Suprapubic skin (tissue), 4 donors: ENCODE measurements around the gene RPL10A. TPM values are rescaled to one million over a fixed set of nuclear protein-coding genes. Genes with fewer than 3 reads are reported as not detected.
"Not testable (repeated sequence)": the region's sequence is repeated elsewhere in the genome, so short reads cannot be mapped to it uniquely, and the experiment has no call there.

Source experiments
- DNase-seq, 2 donors: peaks; one replicate each; pipeline ENCODE4 v3.0.0-alpha.2; 2019; ENCODE audit warnings: low spot score in 2 of 2
- H3K27ac ChIP-seq: fragments of 200-600 bp; sonication (generic); one replicate; pipeline ENCODE4 v1.5.1; 2019
- H3K27me3 ChIP-seq: fragments of 200-600 bp; sonication (generic); one replicate; pipeline ENCODE4 v1.5.1; 2019
- H3K36me3 ChIP-seq: fragments of 200-600 bp; sonication (generic); one replicate; pipeline ENCODE4 v1.5.1; 2019
- H3K4me1 ChIP-seq: fragments of 200-600 bp; sonication (generic); one replicate; pipeline ENCODE4 v1.5.1; 2019
- H3K4me3 ChIP-seq: fragments of 200-600 bp; sonication (generic); one replicate; pipeline ENCODE4 v1.5.1; 2019; ENCODE audit warnings: mild to moderate bottlenecking
- H3K9me3 ChIP-seq: fragments of 200-600 bp; sonication (generic); one replicate; pipeline ENCODE4 v1.5.1; 2019
- EP300 ChIP-seq: sonication (generic); formaldehyde crosslinking; IDR thresholded peaks from one replicate; pipeline ENCODE4 v1.6.1; 2017; ENCODE audit warnings: antibody characterized with exemption
- POLR2A ChIP-seq, 2 donors: fragments of 450-650 bp; IDR thresholded peaks; one replicate each; pipeline ENCODE4 v1.6.1; 2017; ENCODE audit warnings: antibody characterized with exemption in 2 of 2, mild to moderate bottlenecking in 2 of 2, moderate library complexity in 2 of 2
- POLR2AphosphoS5 ChIP-seq, 3 donors: sonication (generic); formaldehyde crosslinking; IDR thresholded peaks; one replicate each; pipeline ENCODE4 v1.6.1; 2017; ENCODE audit warnings: antibody characterized with exemption in 3 of 3
- WGBS: methylation state at CpG from one replicate; pipeline ENCODE4 v1.1.5; 2018; 5-methylcytosine and 5-hydroxymethylcytosine counted together
- total RNA-seq, 4 donors: library from RNA; depleted of rRNA; stranded (reverse); fragments of >200 nt; gene quantifications; one replicate each; pipeline ENCODE4 v1.1.0, GENCODE V29; 2016
- TF ChIP-seq, protein P1 (sequence below), 2 donors: fragments of 200-600 bp in 1 of 2; fragments of 450-650 bp in 1 of 2; sonication (generic) in 1 of 2; IDR thresholded peaks; one replicate each; pipeline ENCODE4 v1.5.1; 2016 to 2019; ENCODE audit warnings: antibody characterized with exemption in 2 of 2, mild to moderate bottlenecking in 1 of 2, moderate library complexity in 1 of 2

The RPL10A gene
- total RNA-seq, 4 donors from 2014 or later: 1,092 to 2,148 (median 1,858) TPM

DNA sequence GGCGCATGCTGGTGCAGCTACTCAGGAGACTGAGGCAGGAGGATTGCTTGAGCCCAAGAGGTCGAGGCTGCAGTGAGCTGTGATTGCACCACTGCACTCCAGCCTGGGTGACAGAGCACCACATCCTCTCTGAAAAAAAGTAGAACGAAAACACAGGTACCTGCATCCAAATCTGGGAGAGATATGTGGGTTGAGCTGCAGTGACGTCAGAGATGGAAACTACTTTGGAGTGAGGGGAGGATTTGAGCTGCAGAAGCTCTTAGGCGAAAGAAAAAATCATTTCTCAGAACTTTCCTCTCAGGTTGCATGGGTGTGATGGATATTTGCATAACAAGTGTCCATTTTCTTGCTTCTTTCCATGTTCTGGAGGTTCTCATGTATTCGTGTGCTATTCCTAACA, 48.5 kb downstream of the RPL10A start:
- no peaks in the 10 kb centered on the region for H3K9me3 ChIP-seq
- no peaks in the 10 kb centered on the region for H3K36me3 ChIP-seq
- WGBS: 71% methylated on average over 6 of the region's 6 CpGs
- H3K27ac ChIP-seq: no peak overlapping the region
- peaks cover 4% of the 10 kb centered on the region for H3K4me1 ChIP-seq
- DNase-seq: no peak
- H3K27me3 ChIP-seq: peaks cover 12% of the 10 kb centered on the region
- H3K4me3 ChIP-seq: no peak overlapping the region
- TF ChIP-seq POLR2AphosphoS5 (IDR thresholded peaks at IDR 0.05) (no peak), POLR2A (IDR thresholded peaks at IDR 0.05) (no peak), EP300 (no peak)
- TF ChIP-seq, protein P1, sequence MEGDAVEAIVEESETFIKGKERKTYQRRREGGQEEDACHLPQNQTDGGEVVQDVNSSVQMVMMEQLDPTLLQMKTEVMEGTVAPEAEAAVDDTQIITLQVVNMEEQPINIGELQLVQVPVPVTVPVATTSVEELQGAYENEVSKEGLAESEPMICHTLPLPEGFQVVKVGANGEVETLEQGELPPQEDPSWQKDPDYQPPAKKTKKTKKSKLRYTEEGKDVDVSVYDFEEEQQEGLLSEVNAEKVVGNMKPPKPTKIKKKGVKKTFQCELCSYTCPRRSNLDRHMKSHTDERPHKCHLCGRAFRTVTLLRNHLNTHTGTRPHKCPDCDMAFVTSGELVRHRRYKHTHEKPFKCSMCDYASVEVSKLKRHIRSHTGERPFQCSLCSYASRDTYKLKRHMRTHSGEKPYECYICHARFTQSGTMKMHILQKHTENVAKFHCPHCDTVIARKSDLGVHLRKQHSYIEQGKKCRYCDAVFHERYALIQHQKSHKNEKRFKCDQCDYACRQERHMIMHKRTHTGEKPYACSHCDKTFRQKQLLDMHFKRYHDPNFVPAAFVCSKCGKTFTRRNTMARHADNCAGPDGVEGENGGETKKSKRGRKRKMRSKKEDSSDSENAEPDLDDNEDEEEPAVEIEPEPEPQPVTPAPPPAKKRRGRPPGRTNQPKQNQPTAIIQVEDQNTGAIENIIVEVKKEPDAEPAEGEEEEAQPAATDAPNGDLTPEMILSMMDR (IDR thresholded peaks at IDR 0.05): no peak

DNA sequence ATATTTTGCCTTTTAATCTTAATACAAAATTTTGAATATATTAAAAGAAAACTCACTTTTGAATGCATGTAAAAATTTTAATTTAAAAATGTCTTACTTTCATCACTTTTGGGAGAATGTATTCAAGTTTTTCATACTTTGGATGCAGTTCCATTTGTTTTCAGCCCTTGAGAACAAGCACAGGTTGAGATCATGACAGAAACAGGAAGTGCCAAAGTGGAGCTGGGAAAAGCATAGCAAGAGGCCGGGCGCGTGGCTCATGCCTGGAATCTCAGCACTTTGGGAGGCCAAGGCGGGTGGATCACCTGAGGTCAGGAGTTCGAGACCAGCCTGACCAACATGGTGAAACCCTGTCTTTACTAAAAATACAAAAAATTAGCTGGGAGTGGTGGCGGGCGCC, 49.8 kb downstream of the RPL10A start:
- DNase-seq, H3K36me3 ChIP-seq, H3K27ac ChIP-seq, H3K4me3 ChIP-seq, H3K9me3 ChIP-seq, H3K4me1 ChIP-seq, H3K27me3 ChIP-seq: not testable (repeated sequence)
- WGBS: 85% methylated on average over 7 of the region's 7 CpGs

DNA sequence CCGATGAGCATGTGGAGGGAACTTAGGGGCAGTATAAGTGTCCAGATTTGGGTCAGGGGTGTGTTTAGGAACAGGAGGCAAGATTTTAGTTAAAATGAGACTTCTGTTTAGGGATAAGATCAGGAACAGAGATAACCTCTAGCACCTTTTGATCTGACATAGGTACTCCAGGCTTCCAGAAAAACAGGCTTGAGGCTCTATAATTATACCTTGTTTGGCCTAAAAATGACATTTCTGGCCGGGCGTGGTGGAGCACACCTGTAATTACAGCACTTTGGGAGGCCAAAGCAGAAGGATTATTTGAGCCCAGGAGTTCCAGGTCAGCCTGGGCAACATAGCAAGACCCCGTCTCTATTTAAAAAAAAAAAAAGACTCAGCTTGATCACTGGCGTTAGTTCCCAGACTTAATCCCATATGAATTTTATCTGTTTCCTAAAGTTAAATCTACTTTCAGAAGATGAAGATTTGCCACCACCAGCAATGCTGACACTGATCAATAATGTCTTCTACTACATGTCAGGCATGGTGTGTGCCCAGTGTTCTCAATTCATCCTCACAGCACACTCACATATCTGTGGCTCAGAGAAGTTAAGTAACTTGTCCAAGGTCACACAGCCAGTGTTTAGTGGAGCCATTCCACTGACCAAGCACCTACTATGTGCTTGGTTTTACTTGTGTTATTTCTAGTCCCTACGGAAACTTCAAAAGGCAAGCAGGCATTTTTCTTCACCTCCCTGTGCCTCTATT, 50.5 kb downstream of the RPL10A start:
- no peak overlapping the region for H3K27ac ChIP-seq
- DNase-seq: no peak
- no peak for TF ChIP-seq POLR2A (IDR thresholded peaks at IDR 0.05)
- no peak for TF ChIP-seq POLR2AphosphoS5 (IDR thresholded peaks at IDR 0.05)
- TF ChIP-seq EP300: no peak
- TF ChIP-seq, protein P1 (IDR thresholded peaks at IDR 0.05): no peak
- no peaks in the 10 kb centered on the region for H3K9me3 ChIP-seq
- no peak overlapping the region for H3K4me3 ChIP-seq
- H3K36me3 ChIP-seq: no peaks in the 10 kb centered on the region
- no peaks in the 10 kb centered on the region for H3K27me3 ChIP-seq
- WGBS: 94% methylated on average over 6 of the region's 6 CpGs
- H3K4me1 ChIP-seq: peaks cover 5% of the 10 kb centered on the region

DNA sequence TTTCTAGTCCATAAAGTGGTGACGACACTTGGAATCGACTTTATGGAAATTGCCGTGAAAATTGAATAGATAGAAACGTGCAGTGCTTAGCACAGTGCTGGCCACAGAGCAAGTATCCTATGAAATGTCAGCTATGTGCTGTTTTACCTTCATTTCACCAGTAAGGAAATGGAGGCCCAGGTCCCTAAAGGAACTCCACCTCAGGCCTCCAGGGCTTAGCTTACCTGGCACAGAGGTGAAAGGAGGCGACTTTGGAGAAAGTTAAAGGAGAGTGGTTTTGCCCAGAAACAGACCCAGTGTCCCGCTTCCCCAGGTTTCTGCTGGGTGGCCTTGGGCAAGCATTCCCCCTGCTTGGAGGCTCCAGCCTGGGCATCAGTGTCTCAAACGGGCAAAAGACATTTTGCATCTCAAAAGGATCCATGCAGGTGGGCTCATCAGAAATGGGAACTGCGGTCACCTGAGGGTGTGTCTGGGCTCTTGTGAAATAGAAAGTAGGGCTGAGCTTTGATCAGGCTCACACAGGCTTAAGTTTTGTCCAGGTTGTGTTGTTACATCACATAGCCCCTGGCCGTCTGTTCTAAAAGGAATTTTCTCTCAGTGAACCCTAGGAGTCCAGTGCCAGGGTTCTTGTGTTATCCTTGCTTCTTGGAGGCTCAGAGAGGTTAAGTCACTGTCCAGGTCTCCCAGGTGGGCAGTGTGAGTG, 51.3 kb downstream of the RPL10A start:
- Histone ChIP-seq H3K36me3 (no peaks in the 10 kb centered on the region), H3K4me3 (no peak overlapping the region), H3K9me3 (no peaks in the 10 kb centered on the region), H3K4me1 (peaks cover 5% of the 10 kb centered on the region), H3K27me3 (no peaks in the 10 kb centered on the region), H3K27ac (no peak overlapping the region)
- no peak for TF ChIP-seq POLR2A (IDR thresholded peaks at IDR 0.05)
- TF ChIP-seq POLR2AphosphoS5 (IDR thresholded peaks at IDR 0.05): no peak
- TF ChIP-seq, protein P1 (IDR thresholded peaks at IDR 0.05): no peak
- no peak for TF ChIP-seq EP300
- DNase-seq: no peak
- WGBS: 80% methylated on average over 9 of the region's 9 CpGs

Other genes with a start within 250 kb of the RPL10A start
- gene ZNF76, start 208.7 kb upstream of the RPL10A start, total RNA-seq: 10 to 100 TPM; 19.6 to 52.5 (median 27.5) TPM
- gene DEF6, start 170.6 kb upstream of the RPL10A start, total RNA-seq: 10 to 100 TPM; 28.0 to 99.9 (median 35.5) TPM
- gene PPARD, start 125.8 kb upstream of the RPL10A start, total RNA-seq: 10 to 100 TPM; 23.4 to 31.4 (median 26.9) TPM
- gene FANCE, start 16.1 kb upstream of the RPL10A start, total RNA-seq: 10 to 100 TPM; 20.6 to 25.6 (median 21.6) TPM
- 10 to 100 TPM; 39.0 to 55.4 (median 51.5) TPM for gene TEAD3, start 28.7 kb downstream of the RPL10A start, total RNA-seq
- gene TULP1, start 44.5 kb downstream of the RPL10A start, total RNA-seq: under 1 TPM in 2 of 4 donors, not detected in 2; 0.72 to 0.83 TPM
- 100 to 1,000 TPM; 198 to 321 (median 244) TPM for gene FKBP5, start 220.5 kb downstream of the RPL10A start, total RNA-seq